Choroid plexus epithelial cell (primary cell): ENCODE measurements around the gene ADARB1.

Experiments used
- DNase-seq: peaks from one replicate; pipeline ENCODE4 v3.0.0-alpha.2; 2010; ENCODE audit warnings: low read depth
- H3K4me3 ChIP-seq: 2 replicates; pipeline ENCODE4 v1.5.1; 2011; ENCODE audit warnings: low read depth, mild to moderate bottlenecking, control low read depth, low read length, moderate library complexity
- CTCF ChIP-seq: conservative IDR thresholded peaks from 2 replicates; pipeline ENCODE4 v1.5.1; 2011; ENCODE audit warnings: low read depth, mild to moderate bottlenecking, control low read depth, inconsistent platforms, low read length, moderate library complexity

The ADARB1 gene

GRCh38 chr21:45085700-45086099 is 11.3 kb downstream of the ADARB1 start:
- no peak for TF ChIP-seq CTCF

GRCh38 chr21:45086337-45086958 is 12.1 kb downstream of the ADARB1 start:
- no peak for DNase-seq
- no peak for TF ChIP-seq CTCF

More at GRCh38 chr21:45085700-45086099, 11.3 kb downstream of the ADARB1 start:
- no peak overlapping the region for H3K4me3 ChIP-seq
- DNase-seq: no peak

GRCh38 chr21:45087022-45087823 is 12.8 kb downstream of the ADARB1 start:
- no peak overlapping the region for H3K4me3 ChIP-seq
- DNase-seq: peak; percentile 65
- TF ChIP-seq CTCF: no peak

More at GRCh38 chr21:45086337-45086958, 12.1 kb downstream of the ADARB1 start:
- H3K4me3 ChIP-seq: no peak overlapping the region

- DNase-seq: no peak
- TF ChIP-seq CTCF: no peak
- no peak overlapping the region for H3K4me3 ChIP-seq
Measured at GRCh38 chr21:45088116-45088515, 13.7 kb downstream of the ADARB1 start.

GRCh38 chr21:45088729-45089128 is 14.3 kb downstream of the ADARB1 start:
- TF ChIP-seq CTCF: no peak
- no peak for DNase-seq
- H3K4me3 ChIP-seq: no peak overlapping the region

GRCh38 chr21:45089964-45090363 is 15.6 kb downstream of the ADARB1 start:
- H3K4me3 ChIP-seq: no peak overlapping the region
- no peak for DNase-seq
- TF ChIP-seq CTCF: no peak
